PC-3 (cell line): ENCODE data around the gene FAAP100.

ENCODE experiments used
- EZH2 ChIP-seq: fragments of 300-600 bp; sonication (generic); IDR thresholded peaks from one replicate; pipeline ENCODE4 v1.6.1; 2017; ENCODE audit warnings: antibody characterized with exemption, mild to moderate bottlenecking, low read length; ENCODE audit not compliant: unreplicated experiment
- EZH2phosphoT487 ChIP-seq: fragments of 300-600 bp; sonication (generic); IDR thresholded peaks from 2 replicates; pipeline ENCODE4 v1.6.1; 2018; ENCODE audit warnings: mild to moderate bottlenecking, antibody characterized with exemption, low read length, borderline replicate concordance
- TF ChIP-seq, protein P1 (sequence below): fragments of 300-600 bp; sonication (generic); conservative IDR thresholded peaks from 2 replicates; pipeline ENCODE4 v1.5.1; 2017; ENCODE audit warnings: antibody characterized with exemption, low read depth, mild to moderate bottlenecking, low read length

DNA sequence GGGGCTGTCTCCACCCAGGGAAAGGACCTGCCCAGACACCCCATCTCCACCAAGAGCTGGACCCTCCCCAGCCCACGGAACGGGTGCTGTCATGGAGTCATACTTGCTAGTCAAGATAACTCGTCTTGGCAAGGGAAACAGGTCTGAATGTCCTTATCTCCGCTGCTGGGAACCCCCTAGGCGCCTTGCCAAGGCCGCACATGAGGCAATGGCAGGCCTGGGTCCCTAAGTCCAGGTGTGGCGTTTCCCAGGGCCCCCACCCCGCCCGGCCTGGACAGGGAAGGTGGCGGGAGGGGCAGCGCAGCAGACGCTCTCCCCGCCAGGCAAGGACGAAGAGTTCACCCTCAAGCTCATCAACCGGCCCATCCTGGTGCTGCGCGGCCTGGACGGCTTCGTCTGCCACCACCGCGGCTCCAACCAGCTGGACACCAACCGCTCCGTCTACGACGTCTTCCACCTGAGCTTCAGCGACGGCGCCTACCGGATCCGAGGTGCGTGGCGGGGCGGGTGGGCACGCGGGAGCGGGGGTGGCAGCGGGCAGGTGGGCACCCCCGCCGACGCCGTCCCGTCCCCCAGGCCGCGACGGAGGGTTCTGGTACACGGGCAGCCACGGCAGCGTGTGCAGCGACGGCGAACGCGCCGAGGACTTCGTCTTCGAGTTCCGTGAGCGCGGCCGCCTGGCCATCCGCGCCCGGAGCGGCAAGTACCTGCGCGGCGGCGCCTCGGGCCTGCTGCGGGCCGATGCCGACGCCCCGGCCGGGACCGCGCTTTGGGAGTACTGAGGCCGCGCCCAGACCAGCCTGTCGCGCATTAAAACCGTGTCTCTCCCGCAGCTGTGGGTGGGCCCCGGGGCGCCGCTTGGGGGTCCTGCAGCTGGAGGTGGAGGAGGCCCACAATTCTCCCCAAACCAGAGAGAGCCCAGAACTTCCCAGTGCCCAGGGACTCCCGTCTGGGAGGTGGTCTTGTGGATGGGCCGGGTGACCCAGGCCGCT, 15.6 kb downstream of the FAAP100 start:
- TF ChIP-seq, protein P1, sequence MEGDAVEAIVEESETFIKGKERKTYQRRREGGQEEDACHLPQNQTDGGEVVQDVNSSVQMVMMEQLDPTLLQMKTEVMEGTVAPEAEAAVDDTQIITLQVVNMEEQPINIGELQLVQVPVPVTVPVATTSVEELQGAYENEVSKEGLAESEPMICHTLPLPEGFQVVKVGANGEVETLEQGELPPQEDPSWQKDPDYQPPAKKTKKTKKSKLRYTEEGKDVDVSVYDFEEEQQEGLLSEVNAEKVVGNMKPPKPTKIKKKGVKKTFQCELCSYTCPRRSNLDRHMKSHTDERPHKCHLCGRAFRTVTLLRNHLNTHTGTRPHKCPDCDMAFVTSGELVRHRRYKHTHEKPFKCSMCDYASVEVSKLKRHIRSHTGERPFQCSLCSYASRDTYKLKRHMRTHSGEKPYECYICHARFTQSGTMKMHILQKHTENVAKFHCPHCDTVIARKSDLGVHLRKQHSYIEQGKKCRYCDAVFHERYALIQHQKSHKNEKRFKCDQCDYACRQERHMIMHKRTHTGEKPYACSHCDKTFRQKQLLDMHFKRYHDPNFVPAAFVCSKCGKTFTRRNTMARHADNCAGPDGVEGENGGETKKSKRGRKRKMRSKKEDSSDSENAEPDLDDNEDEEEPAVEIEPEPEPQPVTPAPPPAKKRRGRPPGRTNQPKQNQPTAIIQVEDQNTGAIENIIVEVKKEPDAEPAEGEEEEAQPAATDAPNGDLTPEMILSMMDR = no peak
- TF ChIP-seq EZH2phosphoT487 (no peak), EZH2 (no peak)
